ENCODE data around the gene RAD54L.

RAD54L gene

DNA sequence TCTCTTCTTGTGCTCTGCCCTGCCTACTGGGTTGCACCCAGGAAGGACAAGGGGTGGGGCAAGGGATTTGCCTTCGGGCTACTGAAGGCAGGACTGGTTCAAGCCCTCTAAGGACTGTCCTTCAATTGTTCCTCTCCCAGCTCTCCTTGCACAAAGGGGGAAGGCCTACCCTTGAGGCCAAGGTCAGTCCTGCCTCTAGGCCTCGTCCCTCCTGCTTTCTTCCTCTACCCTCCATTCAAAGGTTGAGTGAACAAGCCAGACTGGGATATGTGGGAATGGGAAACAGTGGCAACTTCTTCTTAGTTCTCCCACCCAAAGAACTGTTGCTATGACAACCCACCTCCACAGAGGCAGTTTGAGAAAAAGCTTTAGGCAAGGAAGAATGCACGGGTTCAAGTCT lies 41.8 kb upstream of the RAD54L start:
- DNase-seq (ENCODE audit: low spot score), result no peak
- Histone ChIP-seq H3K27ac (peak overlapping the region in 1 of 2 donors; percentile 94), H3K4me3 (peak overlapping the region; percentile 93)
- TF ChIP-seq CTCF (IDR thresholded peaks at IDR 0.05), result no peak

GRCh38 chr1:46206399-46206798 lies 41.2 kb upstream of the RAD54L start:
- no peak for DNase-seq (ENCODE audit: low spot score)
- TF ChIP-seq CTCF (IDR thresholded peaks at IDR 0.05), result no peak
- no peak overlapping the region for H3K4me3 ChIP-seq
- H3K27ac ChIP-seq, result no peak overlapping the region

DNA sequence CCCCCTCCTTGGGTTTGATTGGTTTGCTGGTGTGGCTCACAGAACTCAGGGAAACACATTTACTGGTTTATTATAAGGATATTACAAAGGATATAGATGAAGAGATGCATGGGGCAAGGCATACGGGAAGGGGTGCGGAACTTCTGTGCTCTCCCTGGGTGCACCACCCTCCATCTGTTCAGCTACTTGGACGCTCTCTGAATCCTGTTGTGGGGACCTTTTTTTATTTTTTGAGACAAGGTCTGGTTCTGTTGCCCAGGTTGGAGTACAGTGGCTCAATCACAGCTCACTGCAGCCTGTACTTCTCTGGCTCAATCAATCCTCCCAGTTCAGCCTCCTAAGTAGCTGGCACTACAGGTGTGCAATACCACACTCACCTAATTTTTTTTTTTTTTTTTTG lies 37.0 kb upstream of the RAD54L start:
- no peak for DNase-seq (ENCODE audit: low spot score)
- TF ChIP-seq CTCF (IDR thresholded peaks at IDR 0.05), result no peak
- Histone ChIP-seq H3K27ac (no peak overlapping the region), H3K4me3 (no peak overlapping the region)

DNA sequence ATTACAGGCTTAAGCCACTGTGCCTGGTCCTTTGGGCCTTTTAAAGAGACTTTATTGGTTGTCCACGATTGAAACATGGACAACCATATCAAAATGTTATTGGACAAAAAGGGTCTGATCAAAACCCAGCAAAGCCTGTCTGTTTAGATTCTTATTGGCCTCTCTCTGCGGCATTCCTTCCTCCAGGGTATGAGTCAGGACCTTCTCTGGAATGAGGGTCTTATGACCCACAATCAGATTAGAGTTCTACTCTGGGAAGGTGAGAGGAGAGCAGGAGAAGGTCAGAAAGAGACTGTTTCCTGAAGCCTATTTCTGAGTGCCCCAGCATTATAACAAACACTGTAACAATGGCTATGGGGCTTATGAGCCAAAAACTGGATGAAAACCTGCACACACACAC lies 36.5 kb upstream of the RAD54L start:
- DNase-seq (ENCODE audit: low spot score), result no peak
- no peak overlapping the region for H3K4me3 ChIP-seq
- H3K27ac ChIP-seq, result no peak overlapping the region
- TF ChIP-seq CTCF (IDR thresholded peaks at IDR 0.05), result no peak

- no peak for DNase-seq (ENCODE audit: low spot score)
- no peak for TF ChIP-seq CTCF (IDR thresholded peaks at IDR 0.05)
Measured at GRCh38 chr1:46215504-46215903, 32.1 kb upstream of the RAD54L start.

DNA sequence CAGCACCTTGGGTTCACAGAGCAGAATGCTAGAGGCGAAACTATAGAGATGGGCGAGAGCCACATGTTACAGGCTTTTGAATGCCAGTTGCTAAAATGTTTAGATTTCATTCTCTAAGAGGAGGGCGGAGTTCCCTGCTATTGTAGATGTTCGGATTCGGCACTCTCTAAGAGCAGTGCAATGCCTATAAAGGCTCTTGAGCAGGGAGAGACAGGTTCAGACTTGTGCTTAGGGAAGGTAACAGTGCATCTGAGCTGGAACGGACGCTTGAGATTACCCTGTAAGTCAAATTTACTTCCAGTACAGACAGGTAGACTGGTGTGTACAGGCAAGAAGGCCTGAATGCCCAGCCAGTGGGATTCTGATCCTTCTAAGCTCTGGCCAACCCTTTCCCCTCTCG lies 29.1 kb upstream of the RAD54L start:
- no peak overlapping the region for H3K27ac ChIP-seq
- TF ChIP-seq CTCF (IDR thresholded peaks at IDR 0.05), result no peak
- no peak overlapping the region for H3K4me3 ChIP-seq
- DNase-seq (ENCODE audit: low spot score), result no peak

More at GRCh38 chr1:46215504-46215903, 32.1 kb upstream of the RAD54L start:
- H3K4me3 ChIP-seq, result no peak overlapping the region
- H3K27ac ChIP-seq, result no peak overlapping the region

DNA sequence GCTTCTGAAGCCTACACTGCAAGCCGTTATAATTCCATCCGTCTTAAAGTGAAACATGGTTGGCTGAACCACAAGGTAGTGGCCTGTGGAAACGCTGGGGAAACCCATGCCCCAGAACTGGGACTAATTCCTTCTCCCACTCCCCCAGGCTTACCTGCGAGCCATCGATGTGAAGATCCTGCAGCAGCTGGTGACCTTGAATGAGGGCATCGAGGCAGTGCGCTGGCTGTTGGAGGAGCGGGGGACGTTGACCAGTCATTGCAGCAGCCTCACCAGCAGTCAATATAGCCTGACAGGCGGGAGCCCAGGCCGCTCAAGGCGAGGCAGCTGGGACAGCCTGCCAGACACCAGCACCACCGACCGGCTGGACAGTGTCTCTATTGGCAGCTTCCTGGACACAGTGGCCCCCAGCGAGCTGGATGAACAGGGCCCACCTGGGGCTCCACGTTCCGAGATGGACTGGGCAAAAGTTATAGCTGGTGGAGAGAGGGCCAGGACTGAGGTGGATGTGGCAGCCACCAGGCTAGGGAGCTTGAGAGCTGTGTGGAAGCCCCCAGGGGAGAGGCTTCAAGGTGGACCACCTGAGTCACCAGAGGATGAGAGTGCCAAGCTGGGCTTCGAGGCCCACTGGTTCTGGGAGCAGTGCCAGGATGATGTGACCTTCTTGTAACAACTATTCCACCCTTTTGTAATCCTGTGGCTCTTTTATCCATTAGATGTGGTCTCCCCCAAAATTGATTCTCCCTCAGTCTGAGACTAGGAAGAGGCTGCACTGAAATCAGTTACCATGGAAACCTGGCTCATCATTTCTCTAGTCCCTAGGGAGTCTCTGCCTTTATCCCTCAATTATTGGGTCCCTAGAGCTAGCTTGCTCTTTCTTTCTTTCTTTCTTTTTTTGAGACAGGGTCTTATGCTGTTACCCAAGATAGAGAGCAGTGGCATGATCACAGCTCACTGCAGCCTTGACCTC lies 27.7 kb upstream of the RAD54L start:
- no peak overlapping the region for H3K27ac ChIP-seq
- no peak overlapping the region for H3K4me3 ChIP-seq
- DNase-seq (ENCODE audit: low spot score), result no peak
- TF ChIP-seq CTCF (IDR thresholded peaks at IDR 0.05), result no peak

Measured in coronary artery (tissue), 2 donors.